HUES6 (cell line): ENCODE data around the gene HIVEP3.

Source experiments
- H3K27ac ChIP-seq: 2 replicates; pipeline ENCODE4 v1.7.0; 2013; ENCODE audit warnings: low read depth, mild to moderate bottlenecking, low read length, inconsistent platforms
- H3K27me3 ChIP-seq: 2 replicates; pipeline ENCODE4 v1.6.1; 2013; ENCODE audit warnings: low read length; ENCODE audit not compliant: control insufficient read depth, insufficient read depth
- H3K36me3 ChIP-seq: 2 replicates; pipeline ENCODE4 v1.6.1; 2013; ENCODE audit warnings: low read length; ENCODE audit not compliant: control insufficient read depth, insufficient read depth
- H3K4me1 ChIP-seq: 2 replicates; pipeline ENCODE4 v1.6.1; 2013; ENCODE audit warnings: low read length; ENCODE audit not compliant: control insufficient read depth, insufficient read depth
- H3K4me3 ChIP-seq: 2 replicates; pipeline ENCODE4 v1.5.1; 2013; ENCODE audit warnings: low read depth, low read length
- H3K9ac ChIP-seq: one replicate; pipeline ENCODE4 v1.6.1; 2013; ENCODE audit warnings: mild to moderate bottlenecking, low read length
- H3K9me3 ChIP-seq: 2 replicates; pipeline ENCODE4 v1.6.1; 2013; ENCODE audit warnings: low read depth, low read length; ENCODE audit not compliant: control insufficient read depth, insufficient read depth

HIVEP3 gene

GRCh38 chr1:41783189-41783639, 135.5 kb downstream of the HIVEP3 start:
- no peaks in the 10 kb centered on the region for H3K36me3 ChIP-seq
- H3K9ac ChIP-seq, result no peak overlapping the region
- no peaks in the 10 kb centered on the region for H3K9me3 ChIP-seq
- H3K4me3 ChIP-seq, result no peak overlapping the region
- no peaks in the 10 kb centered on the region; the same call in 1 of the 2 replicates for H3K27me3 ChIP-seq
- no peak overlapping the region for H3K27ac ChIP-seq
- peaks cover 4% of the 10 kb centered on the region; the same call in 1 of the 2 replicates for H3K4me1 ChIP-seq

- Histone ChIP-seq H3K9me3 (no peaks in the 10 kb centered on the region), H3K27ac (no peak overlapping the region), H3K9ac (no peak overlapping the region), H3K27me3 (no peaks in the 10 kb centered on the region; the same call in 1 of the 2 replicates), H3K4me1 (peaks cover 4% of the 10 kb centered on the region; the same call in 1 of the 2 replicates), H3K4me3 (no peak overlapping the region), H3K36me3 (no peaks in the 10 kb centered on the region)
These were observed 137.8 kb downstream of the HIVEP3 start for GRCh38 chr1:41780916-41781315.

DNA sequence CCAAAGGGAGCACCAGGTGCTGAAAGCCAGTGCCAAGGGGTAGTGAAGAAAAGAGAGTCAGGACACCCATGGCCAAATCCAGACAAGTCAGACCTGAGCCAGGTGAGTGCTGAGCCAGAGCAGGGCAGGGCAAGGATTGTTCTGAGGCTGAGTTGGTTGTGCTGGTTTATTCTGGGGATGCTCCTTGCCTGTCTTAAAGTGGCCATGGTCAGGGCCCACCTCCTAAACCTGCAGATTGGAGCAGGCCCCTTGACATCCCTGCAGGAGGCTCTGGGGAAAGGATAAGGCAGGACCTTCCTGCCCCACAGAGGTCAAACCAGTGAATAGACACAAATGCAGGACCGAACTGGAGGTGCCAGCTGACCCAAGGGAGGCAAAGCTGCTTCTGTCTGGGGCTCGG, 138.4 kb downstream of the HIVEP3 start:
- Histone ChIP-seq H3K36me3 (no peaks in the 10 kb centered on the region), H3K27me3 (no peaks in the 10 kb centered on the region; the same call in 1 of the 2 replicates), H3K9ac (no peak overlapping the region), H3K9me3 (no peaks in the 10 kb centered on the region), H3K4me3 (no peak overlapping the region), H3K27ac (no peak overlapping the region), H3K4me1 (peaks cover 4% of the 10 kb centered on the region; the same call in 1 of the 2 replicates)

GRCh38 chr1:41779360-41779759, 139.4 kb downstream of the HIVEP3 start:
- Histone ChIP-seq H3K4me3 (no peak overlapping the region), H3K4me1 (peaks cover 4% of the 10 kb centered on the region; the same call in 1 of the 2 replicates), H3K27me3 (no peaks in the 10 kb centered on the region; the same call in 1 of the 2 replicates), H3K9me3 (no peaks in the 10 kb centered on the region), H3K9ac (no peak overlapping the region), H3K36me3 (no peaks in the 10 kb centered on the region), H3K27ac (no peak overlapping the region)

- Histone ChIP-seq H3K36me3 (no peaks in the 10 kb centered on the region), H3K4me3 (no peak overlapping the region), H3K27ac (no peak overlapping the region), H3K27me3 (no peaks in the 10 kb centered on the region), H3K9me3 (no peaks in the 10 kb centered on the region), H3K9ac (no peak overlapping the region), H3K4me1 (peaks cover 4% of the 10 kb centered on the region; the same call in 1 of the 2 replicates)
These were observed 141.0 kb downstream of the HIVEP3 start for GRCh38 chr1:41777695-41778094.

GRCh38 chr1:41776891-41777441, 141.8 kb downstream of the HIVEP3 start:
- peaks cover 4% of the 10 kb centered on the region; the same call in 1 of the 2 replicates for H3K4me1 ChIP-seq
- no peaks in the 10 kb centered on the region for H3K27me3 ChIP-seq
- no peaks in the 10 kb centered on the region for H3K9me3 ChIP-seq
- H3K9ac ChIP-seq, result no peak overlapping the region
- H3K36me3 ChIP-seq, result no peaks in the 10 kb centered on the region
- H3K27ac ChIP-seq, result no peak overlapping the region
- H3K4me3 ChIP-seq, result no peak overlapping the region

GRCh38 chr1:41775956-41776585, 142.7 kb downstream of the HIVEP3 start:
- no peak overlapping the region for H3K9ac ChIP-seq
- peaks cover 4% of the 10 kb centered on the region; the same call in 1 of the 2 replicates for H3K4me1 ChIP-seq
- no peak overlapping the region for H3K4me3 ChIP-seq
- no peaks in the 10 kb centered on the region for H3K9me3 ChIP-seq
- no peaks in the 10 kb centered on the region for H3K27me3 ChIP-seq
- H3K36me3 ChIP-seq, result no peaks in the 10 kb centered on the region
- no peak overlapping the region for H3K27ac ChIP-seq

GRCh38 chr1:41774471-41774990, 144.2 kb downstream of the HIVEP3 start:
- H3K9ac ChIP-seq, result no peak overlapping the region
- H3K9me3 ChIP-seq, result no peaks in the 10 kb centered on the region
- no peak overlapping the region for H3K27ac ChIP-seq
- H3K4me3 ChIP-seq, result no peak overlapping the region
- no peaks in the 10 kb centered on the region for H3K27me3 ChIP-seq
- no peaks in the 10 kb centered on the region for H3K4me1 ChIP-seq
- no peaks in the 10 kb centered on the region for H3K36me3 ChIP-seq

DNA sequence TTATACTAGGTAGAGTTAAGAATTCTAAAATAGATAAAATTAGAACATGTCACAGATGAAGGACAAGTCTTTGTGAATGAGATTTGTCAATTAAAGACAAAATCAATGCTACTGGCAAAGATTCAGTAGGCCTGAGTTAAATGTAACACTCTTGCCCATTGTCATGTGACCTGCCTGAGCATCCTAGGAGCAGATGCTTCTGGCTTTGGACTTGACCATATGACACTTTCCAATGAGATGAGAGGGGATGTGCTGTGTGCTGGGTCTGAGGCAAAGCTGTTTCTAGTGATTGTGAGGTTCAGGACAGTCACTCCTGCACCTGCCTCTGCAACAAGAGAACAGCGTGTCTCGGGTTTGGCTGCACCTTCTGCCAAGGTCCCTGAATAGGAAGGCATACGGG, 144.9 kb downstream of the HIVEP3 start:
- H3K27me3 ChIP-seq, result no peaks in the 10 kb centered on the region
- H3K27ac ChIP-seq, result no peak overlapping the region
- H3K9ac ChIP-seq, result no peak overlapping the region
- no peak overlapping the region for H3K4me3 ChIP-seq
- H3K4me1 ChIP-seq, result no peaks in the 10 kb centered on the region
- no peaks in the 10 kb centered on the region for H3K9me3 ChIP-seq
- H3K36me3 ChIP-seq, result no peaks in the 10 kb centered on the region

DNA sequence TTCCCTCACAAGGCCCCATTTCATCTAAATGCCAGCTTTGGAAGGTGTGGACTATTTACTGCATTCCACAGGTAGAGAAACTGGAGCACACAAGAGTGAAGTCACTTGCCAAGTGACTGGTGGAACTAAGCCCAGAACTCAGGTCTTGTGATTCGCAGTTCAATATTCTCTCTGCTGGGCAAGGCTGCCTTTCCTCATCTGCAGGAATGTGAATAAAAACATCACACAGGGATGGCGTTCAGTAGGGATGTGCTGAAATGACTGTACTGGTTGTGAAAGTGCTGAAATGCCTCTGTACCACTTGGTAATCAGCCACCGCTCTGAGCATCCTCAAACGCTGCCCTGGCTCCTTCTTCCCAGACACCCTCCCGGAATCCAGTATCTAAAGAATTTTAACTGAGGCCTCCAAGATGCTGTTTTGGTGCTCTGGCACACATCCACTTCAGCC, 145.6 kb downstream of the HIVEP3 start:
- no peak overlapping the region for H3K9ac ChIP-seq
- no peak overlapping the region for H3K4me3 ChIP-seq
- no peaks in the 10 kb centered on the region for H3K27me3 ChIP-seq
- H3K27ac ChIP-seq, result no peak overlapping the region
- no peaks in the 10 kb centered on the region for H3K9me3 ChIP-seq
- no peaks in the 10 kb centered on the region for H3K36me3 ChIP-seq
- no peaks in the 10 kb centered on the region for H3K4me1 ChIP-seq

DNA sequence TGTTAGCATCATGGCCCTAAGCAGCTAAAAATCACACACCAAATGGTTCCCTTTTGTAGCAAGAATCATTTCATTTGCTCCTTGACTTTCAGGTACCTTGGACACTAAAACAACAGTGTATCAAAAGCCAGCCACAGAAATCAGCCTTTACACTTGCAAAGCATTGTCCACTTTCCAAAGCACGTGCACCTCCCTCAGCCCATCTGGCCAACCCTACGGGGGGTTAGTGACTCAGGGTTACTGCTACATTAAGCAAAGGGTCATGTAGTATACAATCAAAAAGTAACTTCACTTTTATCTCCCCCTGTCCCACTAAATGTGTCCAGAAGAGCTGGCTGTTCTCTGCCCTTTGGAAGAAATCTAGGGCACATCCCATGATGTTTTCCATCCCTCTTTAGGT, 149.7 kb downstream of the HIVEP3 start:
- Histone ChIP-seq H3K4me1 (no peaks in the 10 kb centered on the region), H3K9me3 (no peaks in the 10 kb centered on the region), H3K36me3 (no peaks in the 10 kb centered on the region), H3K4me3 (no peak overlapping the region), H3K9ac (no peak overlapping the region), H3K27ac (no peak overlapping the region), H3K27me3 (no peaks in the 10 kb centered on the region)
